HL-60 (cell line): Measurements from ENCODE around the gene ABCC1.
A peak's percentile ranks its signal among the peaks of the same experiment; 100 is the strongest.

Source experiments
- DNase-seq, 2 experiments: peaks; one replicate each; pipeline ENCODE4 v3.0.0-alpha.2; 2010 to 2020; ENCODE audit warnings: low read depth in 1 of 2, low spot score in 1 of 2
- H3K27ac ChIP-seq: fragments of 250-450 bp; sonication (Bioruptor Pico); replicated peaks from 2 replicates; pipeline ENCODE4 v1.5.1; 2020; ENCODE audit warnings: mild to moderate bottlenecking, moderate library complexity
- H3K27me3 ChIP-seq: fragments of 250-450 bp; sonication (Bioruptor Pico); 2 replicates; pipeline ENCODE4 v1.5.1; 2021; ENCODE audit warnings: mild to moderate bottlenecking, moderate library complexity; ENCODE audit not compliant: insufficient read depth, poor library complexity, severe bottlenecking
- H3K4me3 ChIP-seq: replicated peaks from 2 replicates; pipeline ENCODE4 v1.5.1; 2011; ENCODE audit warnings: mild to moderate bottlenecking, control low read depth, low read length; ENCODE audit not compliant: insufficient read depth
- GABPA ChIP-seq: IDR thresholded peaks from 2 replicates; pipeline ENCODE4 v1.6.1; 2012; ENCODE audit warnings: low read depth
- POLR2AphosphoS5 ChIP-seq: IDR thresholded peaks from 2 replicates; pipeline ENCODE4 v1.6.1; 2012; ENCODE audit warnings: low read depth
- SPI1 ChIP-seq: IDR thresholded peaks from 2 replicates; pipeline ENCODE4 v1.6.1; 2012; ENCODE audit warnings: low read depth, mild to moderate bottlenecking, borderline replicate concordance
- TF ChIP-seq, protein P1 (sequence below): IDR thresholded peaks from 2 replicates; pipeline ENCODE4 v1.6.1; 2012; ENCODE audit warnings: low read depth; ENCODE audit not compliant: insufficient replicate concordance
- TF ChIP-seq, protein P2 (sequence below): IDR thresholded peaks from one replicate; pipeline ENCODE4 v1.5.1; 2011; ENCODE audit warnings: low read length, control low read depth, inconsistent platforms; ENCODE audit not compliant: insufficient read depth

ABCC1 gene

DNA sequence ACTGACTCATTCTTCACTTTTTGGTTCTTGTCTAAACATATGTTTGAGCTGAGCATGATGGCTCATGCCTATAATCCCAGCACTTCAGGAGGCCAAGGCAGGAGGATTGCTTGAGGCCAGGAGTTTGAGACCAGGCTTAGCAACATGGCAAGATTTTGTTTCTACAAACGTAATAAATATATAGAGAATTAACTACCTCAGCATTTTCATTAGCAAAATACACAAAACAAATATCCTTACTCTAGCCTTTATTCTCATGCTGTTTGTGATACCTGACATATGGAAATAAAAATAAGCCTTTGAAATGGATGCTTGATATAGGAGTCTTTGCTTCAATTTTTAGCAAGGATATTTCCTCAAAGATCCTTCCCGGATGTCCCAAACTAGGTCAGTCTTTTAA lies 132.8 kb downstream of the ABCC1 start:
- TF ChIP-seq SPI1 = no peak
- TF ChIP-seq, protein P1, sequence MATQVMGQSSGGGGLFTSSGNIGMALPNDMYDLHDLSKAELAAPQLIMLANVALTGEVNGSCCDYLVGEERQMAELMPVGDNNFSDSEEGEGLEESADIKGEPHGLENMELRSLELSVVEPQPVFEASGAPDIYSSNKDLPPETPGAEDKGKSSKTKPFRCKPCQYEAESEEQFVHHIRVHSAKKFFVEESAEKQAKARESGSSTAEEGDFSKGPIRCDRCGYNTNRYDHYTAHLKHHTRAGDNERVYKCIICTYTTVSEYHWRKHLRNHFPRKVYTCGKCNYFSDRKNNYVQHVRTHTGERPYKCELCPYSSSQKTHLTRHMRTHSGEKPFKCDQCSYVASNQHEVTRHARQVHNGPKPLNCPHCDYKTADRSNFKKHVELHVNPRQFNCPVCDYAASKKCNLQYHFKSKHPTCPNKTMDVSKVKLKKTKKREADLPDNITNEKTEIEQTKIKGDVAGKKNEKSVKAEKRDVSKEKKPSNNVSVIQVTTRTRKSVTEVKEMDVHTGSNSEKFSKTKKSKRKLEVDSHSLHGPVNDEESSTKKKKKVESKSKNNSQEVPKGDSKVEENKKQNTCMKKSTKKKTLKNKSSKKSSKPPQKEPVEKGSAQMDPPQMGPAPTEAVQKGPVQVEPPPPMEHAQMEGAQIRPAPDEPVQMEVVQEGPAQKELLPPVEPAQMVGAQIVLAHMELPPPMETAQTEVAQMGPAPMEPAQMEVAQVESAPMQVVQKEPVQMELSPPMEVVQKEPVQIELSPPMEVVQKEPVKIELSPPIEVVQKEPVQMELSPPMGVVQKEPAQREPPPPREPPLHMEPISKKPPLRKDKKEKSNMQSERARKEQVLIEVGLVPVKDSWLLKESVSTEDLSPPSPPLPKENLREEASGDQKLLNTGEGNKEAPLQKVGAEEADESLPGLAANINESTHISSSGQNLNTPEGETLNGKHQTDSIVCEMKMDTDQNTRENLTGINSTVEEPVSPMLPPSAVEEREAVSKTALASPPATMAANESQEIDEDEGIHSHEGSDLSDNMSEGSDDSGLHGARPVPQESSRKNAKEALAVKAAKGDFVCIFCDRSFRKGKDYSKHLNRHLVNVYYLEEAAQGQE = no peak
- TF ChIP-seq POLR2AphosphoS5 = no peak
- TF ChIP-seq GABPA = no peak
- TF ChIP-seq, protein P2, sequence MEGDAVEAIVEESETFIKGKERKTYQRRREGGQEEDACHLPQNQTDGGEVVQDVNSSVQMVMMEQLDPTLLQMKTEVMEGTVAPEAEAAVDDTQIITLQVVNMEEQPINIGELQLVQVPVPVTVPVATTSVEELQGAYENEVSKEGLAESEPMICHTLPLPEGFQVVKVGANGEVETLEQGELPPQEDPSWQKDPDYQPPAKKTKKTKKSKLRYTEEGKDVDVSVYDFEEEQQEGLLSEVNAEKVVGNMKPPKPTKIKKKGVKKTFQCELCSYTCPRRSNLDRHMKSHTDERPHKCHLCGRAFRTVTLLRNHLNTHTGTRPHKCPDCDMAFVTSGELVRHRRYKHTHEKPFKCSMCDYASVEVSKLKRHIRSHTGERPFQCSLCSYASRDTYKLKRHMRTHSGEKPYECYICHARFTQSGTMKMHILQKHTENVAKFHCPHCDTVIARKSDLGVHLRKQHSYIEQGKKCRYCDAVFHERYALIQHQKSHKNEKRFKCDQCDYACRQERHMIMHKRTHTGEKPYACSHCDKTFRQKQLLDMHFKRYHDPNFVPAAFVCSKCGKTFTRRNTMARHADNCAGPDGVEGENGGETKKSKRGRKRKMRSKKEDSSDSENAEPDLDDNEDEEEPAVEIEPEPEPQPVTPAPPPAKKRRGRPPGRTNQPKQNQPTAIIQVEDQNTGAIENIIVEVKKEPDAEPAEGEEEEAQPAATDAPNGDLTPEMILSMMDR = no peak
- DNase-seq = no peak
- no peak overlapping the region for H3K27ac ChIP-seq

GRCh38 chr16:16083421-16084156 lies 134.2 kb downstream of the ABCC1 start:
- peak overlapping the region; percentile 14; the same call in 1 of the 2 replicates for H3K27ac ChIP-seq
- no peak for TF ChIP-seq POLR2AphosphoS5
- TF ChIP-seq GABPA = no peak
- no peak overlapping the region for H3K4me3 ChIP-seq
- no peaks in the 10 kb centered on the region for H3K27me3 ChIP-seq
- DNase-seq = peak; percentile 68 to 71

More for the DNA sequence above, 132.8 kb downstream of the ABCC1 start:
- Histone ChIP-seq H3K4me3 (no peak overlapping the region), H3K27me3 (no peaks in the 10 kb centered on the region)

GRCh38 chr16:16084874-16085273 lies 135.5 kb downstream of the ABCC1 start:
- no peaks in the 10 kb centered on the region for H3K27me3 ChIP-seq
- H3K27ac ChIP-seq = no peak overlapping the region
- no peak for DNase-seq
- H3K4me3 ChIP-seq = no peak overlapping the region
- TF ChIP-seq POLR2AphosphoS5 (no peak), SPI1 (no peak), GABPA (no peak)
- TF ChIP-seq, protein P2 = no peak
- TF ChIP-seq, protein P1 = no peak

DNA sequence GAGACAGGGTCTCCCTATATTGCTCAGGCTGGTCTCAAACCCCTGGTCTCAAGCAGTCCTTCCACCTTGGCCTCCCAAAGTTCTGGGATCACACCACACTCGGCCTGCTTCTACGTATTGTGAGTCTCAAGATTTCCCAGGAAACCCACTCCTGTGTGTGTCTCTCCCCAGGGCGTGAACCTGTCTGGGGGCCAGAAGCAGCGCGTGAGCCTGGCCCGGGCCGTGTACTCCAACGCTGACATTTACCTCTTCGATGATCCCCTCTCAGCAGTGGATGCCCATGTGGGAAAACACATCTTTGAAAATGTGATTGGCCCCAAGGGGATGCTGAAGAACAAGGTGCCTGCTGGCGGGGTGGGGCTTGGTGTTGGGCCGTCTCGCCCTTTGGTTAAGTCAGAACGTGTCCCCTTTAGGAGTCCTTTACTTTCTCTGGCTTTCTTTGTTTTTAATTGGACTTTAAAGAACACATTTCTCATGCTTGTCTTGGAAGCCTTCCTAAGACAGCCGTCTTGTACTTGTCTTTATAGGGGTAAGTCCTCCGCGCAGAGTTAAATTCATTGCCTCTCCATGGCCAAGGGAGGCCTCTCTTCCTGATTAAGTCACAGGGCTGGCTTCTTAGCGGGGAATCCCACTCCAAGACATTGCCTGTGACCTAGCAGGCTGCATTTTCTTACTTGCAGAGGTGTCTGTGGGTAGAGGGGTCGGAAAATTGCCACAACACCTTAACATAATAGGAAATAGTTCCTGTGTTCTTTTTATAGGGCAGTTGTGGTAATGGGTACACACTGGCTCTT lies 137.4 kb downstream of the ABCC1 start:
- Histone ChIP-seq H3K27me3 (no peaks in the 10 kb centered on the region), H3K4me3 (no peak overlapping the region), H3K27ac (no peak overlapping the region)
- TF ChIP-seq, protein P2 = no peak
- TF ChIP-seq SPI1 (no peak), POLR2AphosphoS5 (no peak), GABPA (no peak)
- TF ChIP-seq, protein P1 = no peak
- DNase-seq = no peak
